WI38 (cell line): ENCODE data around the gene CALN1.

Source experiments
- H3K4me3 ChIP-seq: 2 replicates; pipeline ENCODE4 v1.5.1; 2011; ENCODE audit warnings: low read depth, mild to moderate bottlenecking, control low read depth, low read length
- TF ChIP-seq, protein P1 (sequence below): IDR thresholded peaks from 2 replicates; pipeline ENCODE4 v1.5.1; 2012; ENCODE audit warnings: low read depth, mild to moderate bottlenecking, control low read depth, low read length

The CALN1 gene

DNA sequence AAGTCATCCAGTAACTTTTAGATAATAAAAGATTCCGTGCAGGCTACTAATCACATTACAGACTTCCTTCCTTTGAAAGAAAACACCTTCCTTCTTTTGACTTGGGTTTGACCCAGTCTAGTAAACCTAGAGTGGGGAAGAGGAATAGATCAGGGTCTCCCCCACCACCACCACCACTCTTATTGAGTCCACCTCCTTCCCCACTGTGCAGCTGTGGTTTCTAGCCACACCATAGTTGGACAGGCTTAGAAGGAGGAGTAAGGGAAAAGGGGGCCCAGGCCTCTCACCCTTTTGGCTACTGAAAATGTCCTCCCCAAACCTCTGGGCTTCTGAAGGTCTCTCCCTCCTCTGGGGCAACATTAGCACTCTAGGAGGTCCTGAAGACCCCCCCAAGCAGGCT is 372.7 kb downstream of the CALN1 start:
- no peak overlapping the region for H3K4me3 ChIP-seq
- TF ChIP-seq, protein P1, sequence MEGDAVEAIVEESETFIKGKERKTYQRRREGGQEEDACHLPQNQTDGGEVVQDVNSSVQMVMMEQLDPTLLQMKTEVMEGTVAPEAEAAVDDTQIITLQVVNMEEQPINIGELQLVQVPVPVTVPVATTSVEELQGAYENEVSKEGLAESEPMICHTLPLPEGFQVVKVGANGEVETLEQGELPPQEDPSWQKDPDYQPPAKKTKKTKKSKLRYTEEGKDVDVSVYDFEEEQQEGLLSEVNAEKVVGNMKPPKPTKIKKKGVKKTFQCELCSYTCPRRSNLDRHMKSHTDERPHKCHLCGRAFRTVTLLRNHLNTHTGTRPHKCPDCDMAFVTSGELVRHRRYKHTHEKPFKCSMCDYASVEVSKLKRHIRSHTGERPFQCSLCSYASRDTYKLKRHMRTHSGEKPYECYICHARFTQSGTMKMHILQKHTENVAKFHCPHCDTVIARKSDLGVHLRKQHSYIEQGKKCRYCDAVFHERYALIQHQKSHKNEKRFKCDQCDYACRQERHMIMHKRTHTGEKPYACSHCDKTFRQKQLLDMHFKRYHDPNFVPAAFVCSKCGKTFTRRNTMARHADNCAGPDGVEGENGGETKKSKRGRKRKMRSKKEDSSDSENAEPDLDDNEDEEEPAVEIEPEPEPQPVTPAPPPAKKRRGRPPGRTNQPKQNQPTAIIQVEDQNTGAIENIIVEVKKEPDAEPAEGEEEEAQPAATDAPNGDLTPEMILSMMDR: no peak

DNA sequence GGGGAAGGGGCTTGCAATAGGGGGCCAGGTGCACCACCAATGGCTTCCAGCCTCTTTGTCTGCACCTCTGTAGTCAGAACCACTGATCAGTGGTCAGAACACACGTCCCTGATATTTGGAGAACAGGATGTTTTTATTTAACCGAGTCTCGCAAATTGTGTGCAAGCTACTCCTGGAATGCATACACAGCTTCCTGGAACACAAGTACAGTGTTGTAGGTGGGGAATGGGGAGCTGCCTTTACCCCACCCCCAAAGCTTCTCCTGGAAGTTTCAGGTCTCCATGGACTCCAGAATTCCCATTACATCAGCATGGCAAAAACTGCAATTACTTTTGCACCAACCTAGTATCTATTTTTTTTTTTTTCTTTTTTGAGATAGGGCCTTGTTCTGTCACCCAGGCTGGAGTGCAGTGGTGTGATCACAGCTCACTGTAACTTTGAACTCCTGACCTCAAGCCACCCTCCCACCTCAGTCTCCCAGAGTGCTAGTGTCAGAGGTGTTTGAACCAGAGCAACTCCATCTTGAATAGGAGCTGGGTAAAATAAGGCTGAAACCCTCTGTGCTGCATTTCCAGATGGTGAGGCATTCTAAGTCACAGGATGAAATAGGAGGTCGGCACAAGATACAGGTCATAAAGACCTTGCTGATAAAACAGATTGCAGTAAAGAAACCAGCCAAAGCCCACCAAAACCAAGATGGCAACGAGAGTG is 374.0 kb downstream of the CALN1 start:
- no peak overlapping the region for H3K4me3 ChIP-seq
- TF ChIP-seq, protein P1: no peak

DNA sequence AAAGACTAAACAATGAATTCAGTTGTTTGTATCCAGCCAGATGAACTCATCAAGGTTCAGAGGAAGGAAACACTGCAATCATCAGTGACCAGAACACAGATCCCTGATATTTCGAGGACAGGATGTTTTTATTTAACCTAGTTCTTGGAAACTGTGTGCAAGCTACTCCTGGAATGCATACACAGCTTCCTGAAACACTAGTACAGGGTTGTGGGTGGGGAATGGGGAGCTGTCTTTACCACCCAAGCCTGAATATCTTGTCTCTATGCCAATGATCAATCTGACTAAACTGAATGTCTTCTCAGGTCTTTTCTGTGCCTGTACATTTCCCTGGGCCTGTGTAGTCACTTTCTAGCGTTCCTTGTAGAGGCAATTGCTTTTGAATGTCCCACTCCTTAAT is 374.6 kb downstream of the CALN1 start:
- H3K4me3 ChIP-seq: no peak overlapping the region
- TF ChIP-seq, protein P1: no peak

DNA sequence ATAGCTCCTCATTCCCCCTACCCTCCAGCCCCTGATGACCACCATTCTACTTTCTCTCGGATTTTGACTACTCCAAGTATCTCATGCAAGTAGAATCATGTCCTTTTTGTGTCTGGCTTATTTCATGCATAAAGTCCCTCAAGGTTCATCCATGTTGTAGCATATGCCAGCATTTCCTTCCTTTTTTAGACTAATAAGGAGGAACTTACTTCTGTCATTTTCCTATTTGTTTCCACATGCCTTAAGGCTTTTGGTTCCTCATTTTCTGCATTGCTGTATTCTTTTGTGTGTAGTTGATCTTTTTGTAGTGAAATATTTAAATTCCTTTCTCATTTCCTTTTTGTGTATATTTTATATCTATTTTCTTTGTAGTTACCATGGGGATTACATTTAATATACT is 376.9 kb downstream of the CALN1 start:
- H3K4me3 ChIP-seq: no peak overlapping the region
- TF ChIP-seq, protein P1: no peak

DNA sequence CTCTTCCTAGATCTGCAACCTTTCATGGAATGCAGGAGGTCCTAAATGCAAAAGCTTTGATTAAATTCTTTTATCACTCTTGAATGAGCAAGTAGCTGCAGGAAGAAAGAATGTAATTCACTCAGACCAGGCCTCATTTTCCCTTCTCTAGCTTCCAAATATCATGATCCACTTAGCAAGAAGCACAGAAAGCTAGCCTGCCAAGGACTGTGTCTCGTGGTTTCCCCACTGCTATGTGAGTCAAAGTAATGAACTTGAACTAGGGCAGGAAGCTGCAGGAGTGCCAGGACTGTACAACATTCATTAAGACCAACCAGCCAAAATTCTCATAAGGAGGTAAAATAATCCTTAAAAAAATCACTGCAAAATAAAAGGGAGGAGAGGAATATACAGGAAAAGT is 379.2 kb downstream of the CALN1 start:
- H3K4me3 ChIP-seq: no peak overlapping the region
- TF ChIP-seq, protein P1: no peak

DNA sequence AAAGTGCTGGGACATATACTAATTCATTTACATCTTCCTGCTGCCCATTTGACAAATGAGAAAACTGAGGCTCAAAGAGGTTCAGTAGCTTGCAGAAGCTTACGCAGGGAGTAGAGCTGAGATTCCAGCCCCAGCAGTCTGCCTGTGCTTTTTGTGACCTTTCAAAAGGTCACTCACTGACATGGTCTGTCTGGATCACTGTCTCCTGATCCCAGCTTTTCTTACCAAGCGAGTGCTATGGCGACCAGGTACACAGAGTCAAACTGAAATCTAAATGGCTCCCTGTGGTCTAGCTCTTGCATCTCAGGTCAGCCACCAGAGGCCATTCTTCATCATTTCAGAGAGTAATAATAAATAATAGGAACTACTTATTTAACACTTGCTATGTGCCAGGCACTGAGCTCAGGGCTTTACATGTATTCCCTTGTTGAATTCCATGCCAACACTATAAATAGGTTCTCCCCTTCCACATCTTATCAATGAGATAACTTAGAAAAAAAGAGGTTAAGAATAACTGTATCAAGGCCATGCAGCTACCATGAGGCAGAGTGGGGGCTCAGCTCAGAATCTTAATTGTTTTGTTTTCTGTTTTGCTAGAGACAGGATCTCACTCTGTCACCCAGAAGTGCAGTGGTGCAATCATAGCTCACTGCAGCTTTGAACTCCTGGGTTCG is 381.0 kb downstream of the CALN1 start:
- H3K4me3 ChIP-seq: no peak overlapping the region
- TF ChIP-seq, protein P1: no peak

DNA sequence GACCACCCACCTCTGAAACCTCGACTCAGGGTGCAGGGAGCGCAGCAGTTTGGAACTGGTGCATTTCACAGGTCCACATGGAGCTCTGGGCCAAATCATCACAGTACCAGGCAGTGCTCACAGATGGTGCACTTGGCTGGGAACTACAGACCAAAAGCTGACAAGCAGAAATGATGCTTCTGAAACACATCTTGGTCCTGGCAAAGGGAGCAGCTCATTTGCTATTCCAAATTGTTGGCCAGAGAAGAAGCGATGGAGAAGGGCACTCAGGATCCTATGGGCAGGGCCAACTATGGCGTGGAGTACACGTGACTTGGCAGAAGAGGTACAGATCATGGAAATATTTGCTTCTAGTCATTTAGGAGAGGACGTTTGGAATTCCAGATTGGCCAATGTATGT is 383.9 kb downstream of the CALN1 start:
- TF ChIP-seq, protein P1: no peak
- H3K4me3 ChIP-seq: no peak overlapping the region
